RWPE2 (cell line): ENCODE measurements around the gene KIF18A.
"Not testable (repeated sequence)": the region's sequence is repeated elsewhere in the genome, so short reads cannot be mapped to it uniquely, and the experiment has no call there.

Experiments
- ATAC-seq: fragments of 200-7000 bp; cut with Tn5 transposase; 3 replicates; pipeline ENCODE4 v1.9.1; 2021; ENCODE audit warnings: low read depth
- DNase-seq: peaks from one replicate; pipeline ENCODE4 v3.0.0-alpha.2; 2020; ENCODE audit warnings: low spot score
- H3K27ac ChIP-seq: fragments of 450-650 bp; 2 replicates; pipeline ENCODE4 v1.5.1; 2017; ENCODE audit warnings: mild to moderate bottlenecking; ENCODE audit not compliant: poor library complexity, severe bottlenecking
- H3K27me3 ChIP-seq: fragments of 250-450 bp; sonication (Bioruptor Pico); 2 replicates; pipeline ENCODE4 v1.5.1; 2021; ENCODE audit warnings: mild to moderate bottlenecking, moderate library complexity; ENCODE audit not compliant: insufficient read depth, poor library complexity, severe bottlenecking
- H3K36me3 ChIP-seq: fragments of 250-450 bp; sonication (Bioruptor Pico); 2 replicates; pipeline ENCODE4 v1.5.1; 2020; ENCODE audit warnings: low read depth, mild to moderate bottlenecking, moderate library complexity
- H3K4me1 ChIP-seq: fragments of 250-450 bp; sonication (Bioruptor Pico); 2 replicates; pipeline ENCODE4 v1.5.1; 2021; ENCODE audit warnings: mild to moderate bottlenecking, moderate library complexity; ENCODE audit not compliant: insufficient read depth, poor library complexity, severe bottlenecking
- H3K4me3 ChIP-seq: fragments of 250-450 bp; sonication (Bioruptor Pico); 2 replicates; pipeline ENCODE4 v1.5.1; 2021; ENCODE audit warnings: mild to moderate bottlenecking, moderate library complexity; ENCODE audit not compliant: severe bottlenecking
- H3K9me3 ChIP-seq: fragments of 250-450 bp; sonication (Bioruptor Pico); 2 replicates; pipeline ENCODE4 v1.5.1; 2021; ENCODE audit warnings: mild to moderate bottlenecking, moderate library complexity; ENCODE audit not compliant: severe bottlenecking
- CTCF ChIP-seq: fragments of 450-650 bp; IDR thresholded peaks from one replicate; pipeline ENCODE4 v1.5.1; 2017; ENCODE audit warnings: mild to moderate bottlenecking, moderate library complexity; ENCODE audit not compliant: poor library complexity, severe bottlenecking

Gene KIF18A

GRCh38 chr11:28137366-28137765, 29.4 kb upstream of the KIF18A start:
- DNase-seq, result no peak
- Histone ChIP-seq H3K4me1 (peaks cover 30% of the 10 kb centered on the region), H3K9me3 (peaks cover 4% of the 10 kb centered on the region), H3K27ac (no peak overlapping the region), H3K36me3 (peaks cover 28% of the 10 kb centered on the region), H3K27me3 (no peaks in the 10 kb centered on the region), H3K4me3 (no peak overlapping the region)
- ATAC-seq, result no peak
- TF ChIP-seq CTCF, result no peak

- not testable (repeated sequence) for DNase-seq, H3K27me3 ChIP-seq, H3K4me3 ChIP-seq, ATAC-seq, H3K9me3 ChIP-seq, H3K27ac ChIP-seq
- H3K36me3 ChIP-seq, result peaks cover 28% of the 10 kb centered on the region
- peaks cover 32% of the 10 kb centered on the region for H3K4me1 ChIP-seq
These were observed 28.2 kb upstream of the KIF18A start for GRCh38 chr11:28136157-28136556.

- Histone ChIP-seq H3K9me3 (peaks cover 4% of the 10 kb centered on the region), H3K27me3 (no peaks in the 10 kb centered on the region), H3K36me3 (peaks cover 24% of the 10 kb centered on the region), H3K4me1 (peaks cover 14% of the 10 kb centered on the region), H3K27ac (no peak overlapping the region), H3K4me3 (no peak overlapping the region)
- no peak for ATAC-seq
- TF ChIP-seq CTCF, result no peak
- DNase-seq, result no peak
These were observed 25.2 kb upstream of the KIF18A start for GRCh38 chr11:28133146-28133545.

- no peak for ATAC-seq
- H3K36me3 ChIP-seq, result peaks cover 26% of the 10 kb centered on the region
These were observed 24.6 kb upstream of the KIF18A start for GRCh38 chr11:28132548-28132947.

GRCh38 chr11:28123151-28123581, 15.2 kb upstream of the KIF18A start:
- Histone ChIP-seq H3K36me3 (peaks cover 58% of the 10 kb centered on the region), H3K27ac (peak overlapping the region; percentile 8), H3K9me3 (no peaks in the 10 kb centered on the region), H3K4me1 (peaks cover 15% of the 10 kb centered on the region), H3K4me3 (no peak overlapping the region), H3K27me3 (no peaks in the 10 kb centered on the region)
- TF ChIP-seq CTCF, result no peak
- DNase-seq (no peak), ATAC-seq (peak; percentile 38; the same call in 1 of the 3 replicates)

More at GRCh38 chr11:28132548-28132947, 24.6 kb upstream of the KIF18A start:
- Histone ChIP-seq H3K4me3 (no peak overlapping the region), H3K27me3 (no peaks in the 10 kb centered on the region), H3K4me1 (peaks cover 14% of the 10 kb centered on the region), H3K27ac (no peak overlapping the region), H3K9me3 (peaks cover 4% of the 10 kb centered on the region)
- TF ChIP-seq CTCF, result no peak
- DNase-seq, result no peak
